ENCODE data around the gene ERVH48-1.

DNA sequence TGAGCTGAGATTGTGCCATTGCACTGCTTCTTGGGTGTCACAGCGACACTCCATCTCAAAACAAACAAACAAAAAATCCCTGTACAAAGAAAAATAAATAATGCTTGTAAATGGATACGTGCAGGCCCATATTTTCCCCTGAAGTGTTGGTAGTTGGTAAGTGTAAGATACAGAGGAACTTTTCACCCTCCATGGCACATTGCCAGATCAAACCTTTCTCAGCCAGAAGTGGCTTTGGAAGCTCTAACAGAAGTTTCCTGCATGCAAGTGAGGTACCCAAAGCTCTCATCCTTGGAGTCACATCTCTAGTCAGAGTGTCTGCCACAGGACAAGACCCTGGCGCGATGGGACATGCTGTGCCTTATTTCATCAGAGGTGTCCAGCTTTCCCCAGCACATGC, 25.0 kb downstream of the ERVH48-1 start:
- TF ChIP-seq NR3C1 (CRISPR knock-in tag; conservative IDR thresholded peaks at IDR 0.05; ENCODE audit: low read depth) (no peak), FOXP4 (CRISPR knock-in tag; IDR thresholded peaks at IDR 0.05) (no peak), NFE2L1 (CRISPR knock-in tag; IDR thresholded peaks at IDR 0.05) (no peak)

Data from WTC11 (cell line).